Stimulated activated CD4-positive, alpha-beta T cell treated with anti-CD3 and anti-CD28 coated beads, TNF-alpha, amount 100 ng/mL, for 24 hours (primary cell): Measurements from ENCODE around the gene MANSC1.
"Not testable (repeated sequence)": the region's sequence is repeated elsewhere in the genome, so short reads cannot be mapped to it uniquely, and the experiment has no call there.

Source experiments
- DNase-seq, 3 experiments: peaks; one replicate each; pipeline ENCODE4 v3.0.0-alpha.2; 2020; ENCODE audit warnings: low read depth in 3 of 3

Gene MANSC1

GRCh38 chr12:12365446-12365802 is 15.4 kb upstream of the MANSC1 start:
- DNase-seq: no peak

GRCh38 chr12:12364787-12365445 is 14.9 kb upstream of the MANSC1 start:
- DNase-seq: no peak

GRCh38 chr12:12358528-12358927 is 8.5 kb upstream of the MANSC1 start:
- no peak for DNase-seq

GRCh38 chr12:12357719-12358461 is 7.8 kb upstream of the MANSC1 start:
- DNase-seq: no peak

GRCh38 chr12:12356896-12357718 is 7.1 kb upstream of the MANSC1 start, which contains the start of gene BORCS5:
TSS of gene BORCS5 (plus strand) at chr12:12357078. CDS start at chr12:12357452, 374 bp downstream.
- DNase-seq: peak; percentile 95 to 99 (median 98)

GRCh38 chr12:12356467-12356895 is 6.4 kb upstream of the MANSC1 start:
- DNase-seq: no peak

GRCh38 chr12:12353807-12354206 is 3.8 kb upstream of the MANSC1 start:
- no peak for DNase-seq

GRCh38 chr12:12353276-12353675 is 3.2 kb upstream of the MANSC1 start:
- no peak for DNase-seq

GRCh38 chr12:12351468-12352185 is 1.6 kb upstream of the MANSC1 start:
- DNase-seq: not testable (repeated sequence)

- DNase-seq: no peak
Measured at GRCh38 chr12:12350868-12351463, 924 bp upstream of the MANSC1 start.

- no peak for DNase-seq
Measured at GRCh38 chr12:12338527-12339168, 11.4 kb downstream of the MANSC1 start.

- DNase-seq: no peak
Measured at GRCh38 chr12:12336511-12336910, 13.5 kb downstream of the MANSC1 start.

GRCh38 chr12:12336049-12336411 is 14.0 kb downstream of the MANSC1 start:
- no peak for DNase-seq

- peak in 2 of 3 experiments; percentile 18 to 56 for DNase-seq
Measured at GRCh38 chr12:12334367-12335040, 15.5 kb downstream of the MANSC1 start.

- DNase-seq: no peak
Measured at GRCh38 chr12:12333407-12334366, 16.4 kb downstream of the MANSC1 start.

GRCh38 chr12:12331896-12332295 is 18.1 kb downstream of the MANSC1 start:
- no peak for DNase-seq

GRCh38 chr12:12331244-12331771 is 18.7 kb downstream of the MANSC1 start:
- no peak for DNase-seq

GRCh38 chr12:12327802-12328201 is 22.2 kb downstream of the MANSC1 start:
- no peak for DNase-seq

- DNase-seq: no peak
Measured at GRCh38 chr12:12326262-12326661, 23.8 kb downstream of the MANSC1 start.
